Measurements from ENCODE around the gene TMEM151B. TPM values are rescaled to one million over a fixed set of nuclear protein-coding genes. Genes with fewer than 3 reads are reported as not detected.
A peak's percentile ranks its signal among the peaks of the same experiment; 100 is the strongest.

TMEM151B gene
- total and polyA plus RNA-seq, 9 of the 15 experiments (the other 6 are each of a cell fraction or from before 2014, with no cell fraction given) = not detected

DNA sequence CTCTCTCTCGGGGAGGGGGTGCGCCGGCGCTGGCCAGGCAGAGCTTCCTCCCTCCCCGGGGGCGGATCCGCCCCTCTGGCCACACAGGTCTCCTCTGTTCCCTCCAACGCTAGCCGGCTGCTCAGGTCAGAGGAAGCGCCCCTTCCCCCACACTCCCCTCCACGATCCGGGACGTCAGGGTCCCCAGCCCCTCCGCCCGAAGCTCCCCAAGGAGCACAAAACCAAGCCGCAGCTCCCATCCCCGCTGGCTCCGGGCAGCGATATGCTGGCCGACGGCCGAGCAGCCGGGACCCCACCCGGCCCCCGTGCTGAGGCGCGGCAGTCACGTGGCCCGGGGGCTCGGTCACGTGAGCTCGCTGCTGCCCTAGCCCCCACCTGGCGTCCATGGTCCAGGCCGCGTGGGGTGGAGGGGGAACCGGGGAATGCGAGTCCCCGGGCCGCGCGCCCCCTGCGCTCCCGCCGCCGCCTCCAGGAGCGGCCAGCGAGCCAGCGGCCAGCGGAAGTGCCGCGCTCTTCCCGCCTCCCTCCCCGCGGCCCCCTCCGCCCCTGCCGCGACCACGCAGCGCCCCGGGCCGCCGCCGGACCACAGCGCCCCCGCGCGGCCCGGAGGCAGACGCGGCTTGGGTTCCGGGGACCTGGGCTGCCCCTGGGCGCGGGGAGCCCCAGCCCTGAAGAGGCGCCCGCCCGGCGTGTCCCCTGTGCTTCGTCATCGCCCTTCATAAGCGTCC, 13.1 kb upstream of the TMEM151B start, which contains the start of gene SLC35B2 (continued):
- TF ChIP-seq ATF1 (CRISPR knock-in tag; IDR thresholded peaks at IDR 0.05) (peak; percentile 2; the same call in 1 of the 2 replicates), ATF1 (tag; IDR thresholded peaks at IDR 0.05) (peak; percentile 62), TARDBP (IDR thresholded peaks at IDR 0.05) (no peak), SIRT6 (IDR thresholded peaks at IDR 0.05; ENCODE audit: low read depth, low read length) (no peak), ZNF134 (CRISPR knock-in tag; conservative IDR thresholded peaks at IDR 0.05) (no peak), ZNF583 (CRISPR knock-in tag; IDR thresholded peaks at IDR 0.05) (no peak), KDM2B (CRISPR knock-in tag; IDR thresholded peaks at IDR 0.05) (0 out of 2 replicates have a peak, but pooled peaks have one; percentile 20), PRMT5 (CRISPR knock-in tag; IDR thresholded peaks at IDR 0.05) (0 out of 2 replicates have a peak, but pooled peaks have one; percentile 65), ZNF75A (CRISPR knock-in tag; IDR thresholded peaks at IDR 0.05) (no peak), ZNF224 (CRISPR knock-in tag; IDR thresholded peaks at IDR 0.05) (peak; percentile 91; the same call in 1 of the 2 replicates), SMAD1 (IDR thresholded peaks at IDR 0.05; ENCODE audit: low read depth, low read length, partially characterized antibody) (no peak), ZNF12 (CRISPR knock-in tag; IDR thresholded peaks at IDR 0.05) (no peak), ZC3H4 (CRISPR knock-in tag; IDR thresholded peaks at IDR 0.05; ENCODE audit: borderline replicate concordance) (no peak), POLR2A (conservative IDR thresholded peaks at IDR 0.05) (peak; percentile 75), ZEB2 (IDR thresholded peaks at IDR 0.05) (no peak), ETV6 (IDR thresholded peaks at IDR 0.05; ENCODE audit: borderline replicate concordance in 1 of 2, low read depth in 2 of 2, low read length in 1 of 2) (no peak), ETV6 (CRISPR knock-in tag; IDR thresholded peaks at IDR 0.05; ENCODE audit: borderline replicate concordance) (no peak), ZFP1 (CRISPR knock-in tag; IDR thresholded peaks at IDR 0.05) (no peak), SETDB1 (IDR thresholded peaks at IDR 0.05; ENCODE audit: low read length) (no peak), YBX1 (IDR thresholded peaks at IDR 0.05) (no peak), ZNF766 (CRISPR knock-in tag; conservative IDR thresholded peaks at IDR 0.05) (no peak), IFI16 (CRISPR knock-in tag; IDR thresholded peaks at IDR 0.05) (no peak)
- TF ChIP-seq, protein P1, sequence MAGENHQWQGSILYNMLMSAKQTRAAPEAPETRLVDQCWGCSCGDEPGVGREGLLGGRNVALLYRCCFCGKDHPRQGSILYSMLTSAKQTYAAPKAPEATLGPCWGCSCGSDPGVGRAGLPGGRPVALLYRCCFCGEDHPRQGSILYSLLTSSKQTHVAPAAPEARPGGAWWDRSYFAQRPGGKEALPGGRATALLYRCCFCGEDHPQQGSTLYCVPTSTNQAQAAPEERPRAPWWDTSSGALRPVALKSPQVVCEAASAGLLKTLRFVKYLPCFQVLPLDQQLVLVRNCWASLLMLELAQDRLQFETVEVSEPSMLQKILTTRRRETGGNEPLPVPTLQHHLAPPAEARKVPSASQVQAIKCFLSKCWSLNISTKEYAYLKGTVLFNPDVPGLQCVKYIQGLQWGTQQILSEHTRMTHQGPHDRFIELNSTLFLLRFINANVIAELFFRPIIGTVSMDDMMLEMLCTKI (IDR thresholded peaks at IDR 0.05; ENCODE audit: partially characterized antibody) = no peak
- TF ChIP-seq, protein P2, sequence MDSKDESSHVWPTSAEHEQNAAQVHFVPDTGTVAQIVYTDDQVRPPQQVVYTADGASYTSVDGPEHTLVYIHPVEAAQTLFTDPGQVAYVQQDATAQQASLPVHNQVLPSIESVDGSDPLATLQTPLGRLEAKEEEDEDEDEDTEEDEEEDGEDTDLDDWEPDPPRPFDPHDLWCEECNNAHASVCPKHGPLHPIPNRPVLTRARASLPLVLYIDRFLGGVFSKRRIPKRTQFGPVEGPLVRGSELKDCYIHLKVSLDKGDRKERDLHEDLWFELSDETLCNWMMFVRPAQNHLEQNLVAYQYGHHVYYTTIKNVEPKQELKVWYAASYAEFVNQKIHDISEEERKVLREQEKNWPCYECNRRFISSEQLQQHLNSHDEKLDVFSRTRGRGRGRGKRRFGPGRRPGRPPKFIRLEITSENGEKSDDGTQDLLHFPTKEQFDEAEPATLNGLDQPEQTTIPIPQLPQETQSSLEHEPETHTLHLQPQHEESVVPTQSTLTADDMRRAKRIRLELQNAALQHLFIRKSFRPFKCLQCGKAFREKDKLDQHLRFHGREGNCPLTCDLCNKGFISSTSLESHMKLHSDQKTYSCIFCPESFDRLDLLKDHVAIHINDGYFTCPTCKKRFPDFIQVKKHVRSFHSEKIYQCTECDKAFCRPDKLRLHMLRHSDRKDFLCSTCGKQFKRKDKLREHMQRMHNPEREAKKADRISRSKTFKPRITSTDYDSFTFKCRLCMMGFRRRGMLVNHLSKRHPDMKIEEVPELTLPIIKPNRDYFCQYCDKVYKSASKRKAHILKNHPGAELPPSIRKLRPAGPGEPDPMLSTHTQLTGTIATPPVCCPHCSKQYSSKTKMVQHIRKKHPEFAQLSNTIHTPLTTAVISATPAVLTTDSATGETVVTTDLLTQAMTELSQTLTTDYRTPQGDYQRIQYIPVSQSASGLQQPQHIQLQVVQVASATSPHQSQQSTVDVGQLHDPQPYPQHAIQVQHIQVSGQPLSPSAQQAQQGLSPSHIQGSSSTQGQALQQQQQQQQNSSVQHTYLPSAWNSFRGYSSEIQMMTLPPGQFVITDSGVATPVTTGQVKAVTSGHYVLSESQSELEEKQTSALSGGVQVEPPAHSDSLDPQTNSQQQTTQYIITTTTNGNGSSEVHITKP (IDR thresholded peaks at IDR 0.05; ENCODE audit: partially characterized antibody) = peak; percentile 36
- TF ChIP-seq, protein P3, sequence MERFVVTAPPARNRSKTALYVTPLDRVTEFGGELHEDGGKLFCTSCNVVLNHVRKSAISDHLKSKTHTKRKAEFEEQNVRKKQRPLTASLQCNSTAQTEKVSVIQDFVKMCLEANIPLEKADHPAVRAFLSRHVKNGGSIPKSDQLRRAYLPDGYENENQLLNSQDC (CRISPR knock-in tag; IDR thresholded peaks at IDR 0.05) = no peak
- TF ChIP-seq, protein P4, sequence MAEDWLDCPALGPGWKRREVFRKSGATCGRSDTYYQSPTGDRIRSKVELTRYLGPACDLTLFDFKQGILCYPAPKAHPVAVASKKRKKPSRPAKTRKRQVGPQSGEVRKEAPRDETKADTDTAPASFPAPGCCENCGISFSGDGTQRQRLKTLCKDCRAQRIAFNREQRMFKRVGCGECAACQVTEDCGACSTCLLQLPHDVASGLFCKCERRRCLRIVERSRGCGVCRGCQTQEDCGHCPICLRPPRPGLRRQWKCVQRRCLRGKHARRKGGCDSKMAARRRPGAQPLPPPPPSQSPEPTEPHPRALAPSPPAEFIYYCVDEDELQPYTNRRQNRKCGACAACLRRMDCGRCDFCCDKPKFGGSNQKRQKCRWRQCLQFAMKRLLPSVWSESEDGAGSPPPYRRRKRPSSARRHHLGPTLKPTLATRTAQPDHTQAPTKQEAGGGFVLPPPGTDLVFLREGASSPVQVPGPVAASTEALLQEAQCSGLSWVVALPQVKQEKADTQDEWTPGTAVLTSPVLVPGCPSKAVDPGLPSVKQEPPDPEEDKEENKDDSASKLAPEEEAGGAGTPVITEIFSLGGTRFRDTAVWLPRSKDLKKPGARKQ (CRISPR knock-in tag; IDR thresholded peaks at IDR 0.05) = no peak

All from K562 (cell line).